NCI-H1417 treated with DMSO at 0.1 percent for 48 hours (cell line): Measurements from ENCODE around the gene RBBP6.
"Not testable (repeated sequence)": the region's sequence is repeated elsewhere in the genome, so short reads cannot be mapped to it uniquely, and the experiment has no call there.

Experiments
- DNase-seq: peaks from one replicate; lab custom pipeline; 2025; lab: John Stamatoyannopoulos, UW

RBBP6 gene

DNA sequence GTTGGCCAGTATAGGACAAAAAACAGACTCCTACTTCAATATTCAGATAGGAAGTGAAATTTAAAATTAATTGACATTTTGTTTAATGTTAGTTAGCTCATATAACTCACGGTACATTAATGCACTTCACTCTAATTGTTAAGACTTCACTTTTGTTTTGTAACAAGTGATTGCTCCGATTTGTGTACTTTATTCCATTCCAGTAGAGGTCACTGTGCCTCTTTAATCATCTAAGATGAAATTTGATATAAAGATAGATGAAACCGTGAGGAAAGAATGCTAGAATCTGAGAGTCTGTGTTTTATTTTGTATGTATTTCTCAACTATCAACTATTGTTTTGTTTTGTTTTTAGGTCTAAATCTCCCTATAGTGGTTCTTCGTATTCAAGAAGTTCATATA lies 29.0 kb downstream of the RBBP6 start:
- no peak for DNase-seq

DNA sequence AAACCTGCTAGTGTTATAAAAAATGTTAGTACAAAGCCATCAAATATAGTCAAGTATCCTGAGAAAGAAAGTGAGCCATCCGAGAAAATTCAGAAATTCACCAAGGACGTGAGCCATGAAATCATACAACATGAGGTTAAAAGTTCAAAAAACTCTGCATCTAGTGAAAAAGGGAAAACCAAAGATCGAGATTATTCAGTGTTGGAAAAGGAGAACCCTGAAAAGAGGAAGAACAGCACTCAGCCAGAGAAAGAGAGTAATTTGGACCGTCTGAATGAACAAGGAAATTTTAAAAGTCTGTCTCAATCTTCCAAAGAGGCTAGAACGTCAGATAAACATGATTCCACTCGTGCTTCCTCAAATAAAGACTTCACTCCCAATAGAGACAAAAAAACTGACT lies 31.7 kb downstream of the RBBP6 start:
- DNase-seq: no peak

DNA sequence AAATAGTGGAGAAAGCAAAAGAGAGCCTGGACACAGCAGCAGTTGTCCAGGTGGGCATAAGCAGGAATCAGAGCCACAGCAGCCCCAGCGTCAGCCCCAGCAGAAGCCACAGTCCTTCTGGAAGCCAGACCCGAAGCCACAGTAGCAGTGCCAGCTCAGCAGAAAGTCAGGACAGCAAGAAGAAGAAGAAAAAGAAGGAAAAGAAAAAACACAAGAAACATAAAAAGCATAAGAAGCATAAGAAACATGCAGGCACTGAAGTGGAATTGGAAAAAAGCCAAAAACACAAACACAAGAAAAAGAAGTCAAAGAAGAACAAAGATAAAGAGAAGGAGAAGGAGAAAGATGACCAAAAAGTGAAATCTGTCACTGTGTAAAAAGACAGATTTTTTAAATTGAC lies 32.7 kb downstream of the RBBP6 start:
- DNase-seq: no peak

DNA sequence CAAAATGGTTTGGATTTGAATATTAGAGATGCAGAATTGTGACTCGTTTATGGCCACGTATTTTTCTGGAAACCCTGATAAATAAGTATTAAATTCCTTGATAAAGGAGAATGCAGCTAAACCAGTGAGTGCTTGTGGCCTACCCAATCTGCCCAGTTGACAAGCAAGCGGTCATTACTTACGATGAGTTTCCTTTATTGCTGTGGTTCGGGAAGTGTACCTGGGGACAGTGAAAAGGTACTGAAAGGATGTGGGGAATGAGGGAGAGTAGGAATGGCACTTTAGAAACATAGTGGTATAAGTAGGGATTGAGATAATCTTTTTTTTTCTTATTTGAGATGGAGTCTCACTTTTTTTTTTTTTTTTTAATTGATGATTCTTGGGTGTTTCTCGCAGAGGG lies 33.8 kb downstream of the RBBP6 start:
- DNase-seq: no peak

DNA sequence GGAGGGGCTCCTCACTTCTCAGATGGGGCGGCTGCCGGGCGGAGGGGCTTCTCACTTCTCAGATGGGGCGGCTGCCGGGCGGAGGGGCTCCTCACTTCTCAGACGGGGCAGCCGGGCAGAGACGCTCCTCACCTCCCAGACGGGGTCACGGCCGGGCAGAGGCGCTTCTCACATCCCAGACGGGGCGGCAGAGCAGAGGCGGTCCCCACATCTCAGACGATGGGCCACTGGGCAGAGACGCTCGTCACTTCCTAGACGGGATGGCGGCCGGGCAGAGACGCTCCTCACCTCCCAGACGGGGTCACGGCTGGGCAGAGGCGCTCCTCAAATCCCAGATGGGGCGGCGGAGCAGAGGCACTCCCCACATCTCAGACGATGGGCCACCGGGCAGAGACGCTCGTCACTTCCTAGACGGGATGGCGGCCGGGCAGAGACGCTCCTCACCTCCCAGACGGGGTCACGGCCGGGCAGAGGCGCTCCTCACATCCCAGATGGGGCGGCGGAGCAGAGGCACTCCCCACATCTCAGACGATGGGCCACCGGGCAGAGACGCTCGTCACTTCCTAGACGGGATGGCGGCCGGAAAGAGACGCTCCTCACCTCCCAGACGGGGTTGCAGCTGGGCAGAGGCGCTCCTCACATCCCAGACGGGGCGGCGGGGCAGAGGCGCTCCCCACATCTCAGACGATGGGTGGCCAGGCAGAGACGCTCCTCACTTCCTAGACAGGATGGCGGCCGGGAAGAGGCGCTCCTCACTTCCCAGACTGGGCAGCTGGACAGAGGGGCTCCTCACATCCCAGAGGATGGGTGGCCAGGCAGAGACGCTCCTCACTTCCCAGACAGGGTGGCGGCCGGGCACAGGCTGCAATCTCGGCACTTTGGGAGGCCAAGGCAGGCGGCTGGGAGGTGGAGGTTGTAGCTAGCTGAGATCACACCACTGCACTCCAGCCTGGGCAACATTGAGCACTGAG lies 35.4 kb downstream of the RBBP6 start:
- not testable (repeated sequence) for DNase-seq

DNA sequence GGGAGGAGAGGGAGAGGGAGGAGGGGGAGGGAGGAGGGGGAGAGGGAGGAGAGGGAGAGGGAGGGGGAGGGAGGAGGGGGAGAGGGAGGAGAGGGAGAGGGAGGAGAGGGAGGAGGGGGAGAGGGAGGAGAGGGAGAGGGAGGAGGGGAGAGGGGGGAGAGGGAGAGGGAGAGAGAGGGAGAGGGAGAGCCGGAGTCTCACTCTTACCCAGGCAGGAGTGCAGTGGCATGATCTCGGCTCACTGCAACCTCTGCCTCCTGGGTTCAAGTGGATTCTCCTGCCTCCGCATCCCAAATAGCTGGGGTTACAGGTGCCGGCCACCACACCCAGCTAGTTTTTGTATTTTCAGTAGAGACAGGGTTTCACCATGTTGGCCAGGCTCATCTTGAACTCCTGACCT lies 36.4 kb downstream of the RBBP6 start:
- DNase-seq: not testable (repeated sequence)

DNA sequence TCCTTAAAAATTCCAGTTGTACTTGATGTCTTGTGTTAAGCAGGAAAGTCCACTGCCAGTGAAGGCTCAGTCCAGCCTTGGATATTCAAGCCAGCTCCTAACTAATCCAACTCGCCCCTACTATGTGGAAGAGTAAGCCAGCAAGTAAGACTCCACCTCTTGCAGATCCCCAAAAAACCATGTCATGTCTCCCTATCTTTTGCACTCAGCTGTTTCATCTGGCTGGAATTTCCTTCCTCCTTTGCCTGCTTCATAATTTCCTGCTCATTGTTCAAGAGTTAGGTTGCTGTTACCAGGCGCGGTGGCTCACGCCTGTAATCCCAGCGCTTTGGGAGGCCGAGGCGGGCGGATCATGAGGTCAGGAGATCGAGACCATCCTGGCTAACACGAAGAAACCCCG lies 37.8 kb downstream of the RBBP6 start:
- DNase-seq: no peak

DNA sequence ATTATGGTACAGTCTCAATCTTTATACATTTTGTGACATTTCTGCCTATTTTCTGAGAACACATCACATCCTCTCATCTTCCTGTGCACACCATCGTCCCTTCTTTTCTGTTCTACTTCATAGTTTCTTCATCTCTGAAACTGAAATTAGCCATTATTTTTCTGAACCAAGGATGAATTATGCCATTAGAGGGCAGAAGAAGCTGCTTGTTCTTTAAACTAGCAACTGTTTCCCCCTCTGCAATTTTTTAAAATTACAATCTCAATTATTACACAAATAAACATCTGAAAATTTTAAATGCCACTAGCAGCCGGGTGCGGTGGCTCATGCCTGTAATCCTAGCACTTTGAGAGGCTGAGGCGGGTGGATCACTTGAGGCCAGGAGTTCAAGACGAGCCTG lies 41.3 kb downstream of the RBBP6 start:
- DNase-seq: no peak

DNA sequence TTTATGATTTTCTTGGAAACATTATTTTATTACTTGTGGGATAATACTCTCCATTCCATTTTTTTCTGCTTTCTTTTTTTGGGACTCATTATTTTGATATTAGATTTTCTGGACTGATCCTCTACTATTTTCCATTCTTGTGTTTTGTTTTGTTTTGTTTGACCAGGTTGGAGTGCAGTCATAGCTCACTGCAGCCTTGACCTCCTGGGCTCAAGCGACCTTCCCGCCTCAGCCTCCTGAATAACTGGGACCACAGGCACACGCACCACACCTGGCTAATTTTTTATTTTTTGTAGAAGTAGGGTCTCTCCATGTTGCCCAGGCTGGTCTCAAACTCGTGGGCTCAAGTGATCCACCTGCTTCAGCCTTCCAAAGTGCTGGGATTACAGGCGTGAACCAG lies 44.1 kb downstream of the RBBP6 start:
- no peak for DNase-seq

DNA sequence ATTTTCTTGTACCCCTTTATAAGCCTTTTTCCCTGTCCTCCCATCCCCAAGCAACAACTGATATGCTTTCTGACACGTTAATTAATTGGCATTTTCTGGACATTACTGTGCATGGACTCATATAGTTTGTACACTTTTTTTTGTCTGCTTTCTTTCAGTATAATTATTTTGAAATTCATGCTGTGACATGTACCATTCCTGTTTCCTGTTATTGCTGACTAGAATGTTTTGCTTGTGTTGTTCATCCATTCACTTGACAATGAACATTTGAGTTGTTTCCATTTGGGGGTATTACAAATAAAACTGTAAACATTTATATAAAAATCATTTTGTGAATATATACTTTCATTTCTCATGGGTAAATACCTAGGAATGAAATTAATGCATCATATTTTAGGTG lies 50.6 kb downstream of the RBBP6 start:
- DNase-seq: no peak

DNA sequence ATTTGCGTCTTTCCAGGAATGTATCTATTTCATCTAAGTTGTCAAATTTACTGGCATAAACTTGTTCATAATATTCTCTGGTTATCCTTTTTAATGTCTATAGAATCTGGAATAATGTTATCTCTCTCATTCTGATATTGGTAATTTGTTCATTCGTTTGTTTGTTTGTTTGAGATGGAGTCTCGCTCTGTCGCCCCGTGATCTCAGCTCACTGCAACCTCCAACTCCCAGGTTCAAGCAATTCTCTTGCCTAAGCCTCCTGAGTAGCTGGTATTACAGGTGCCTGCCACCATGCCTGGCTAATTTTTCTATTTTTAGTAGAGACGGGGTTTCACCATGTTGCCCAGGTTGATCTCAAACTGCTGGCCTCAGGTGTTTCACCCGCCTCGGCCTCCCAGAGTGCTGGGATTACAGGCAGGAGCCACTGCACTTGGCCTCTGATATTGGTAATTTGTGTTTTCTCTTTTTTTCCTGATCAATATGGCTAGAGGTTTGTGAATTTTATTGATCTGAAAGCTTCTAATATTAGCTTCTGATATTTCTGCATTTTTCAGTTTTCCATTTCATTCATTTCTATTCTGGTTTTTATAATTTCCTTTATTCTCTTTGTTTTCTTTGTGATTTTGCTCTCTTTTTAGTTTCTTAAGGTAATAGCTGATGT lies 59.5 kb downstream of the RBBP6 start:
- DNase-seq: no peak

DNA sequence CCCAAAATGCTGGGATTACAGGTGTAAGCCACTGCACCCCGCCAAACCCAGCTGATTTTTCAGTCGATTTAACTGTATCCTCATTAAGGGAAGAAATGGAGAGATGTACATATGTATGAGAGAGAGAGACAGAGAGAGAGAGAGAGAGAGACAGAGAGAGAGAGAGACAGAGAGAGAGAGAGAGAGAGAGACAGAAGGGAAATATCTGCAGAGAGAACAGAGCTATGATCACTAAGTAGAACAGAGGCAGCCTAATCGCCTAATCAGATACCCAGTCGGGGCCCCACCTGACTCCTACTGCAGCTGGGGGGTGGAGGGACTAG lies 70.0 kb downstream of the RBBP6 start:
- no peak for DNase-seq

DNA sequence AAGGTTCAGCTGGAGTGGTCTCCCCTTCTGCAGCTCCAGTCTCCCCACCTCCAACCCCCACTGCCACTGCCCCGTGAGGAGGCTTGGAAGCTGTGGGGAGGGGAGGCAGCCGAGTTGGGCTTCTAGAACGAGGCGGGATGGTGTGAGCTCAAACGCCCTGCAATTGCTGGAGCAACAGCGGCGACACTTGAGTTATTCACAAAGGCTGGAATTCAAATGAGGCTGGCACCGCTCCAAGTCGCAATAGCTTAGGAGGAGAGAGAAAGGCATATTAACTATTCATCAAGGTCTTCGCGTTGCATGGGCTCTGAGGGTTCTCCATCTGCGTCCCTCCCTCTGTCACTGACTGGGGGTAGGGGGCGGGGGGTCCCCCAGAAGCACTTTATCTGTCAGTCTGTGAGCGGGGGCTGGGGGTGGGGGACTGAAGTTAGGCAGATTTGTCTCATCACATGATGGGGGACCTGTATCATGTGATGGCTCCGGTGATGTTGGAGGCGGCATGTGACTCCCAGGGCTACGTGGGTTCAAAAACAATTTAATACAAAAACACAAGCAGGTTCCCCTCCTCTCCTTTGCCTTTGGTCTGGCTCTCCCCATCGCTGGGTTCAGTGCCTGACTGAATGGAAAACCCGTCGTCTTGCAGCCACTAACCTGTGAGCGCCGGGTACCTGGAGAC lies 70.5 kb downstream of the RBBP6 start:
- peak; percentile 49 for DNase-seq

DNA sequence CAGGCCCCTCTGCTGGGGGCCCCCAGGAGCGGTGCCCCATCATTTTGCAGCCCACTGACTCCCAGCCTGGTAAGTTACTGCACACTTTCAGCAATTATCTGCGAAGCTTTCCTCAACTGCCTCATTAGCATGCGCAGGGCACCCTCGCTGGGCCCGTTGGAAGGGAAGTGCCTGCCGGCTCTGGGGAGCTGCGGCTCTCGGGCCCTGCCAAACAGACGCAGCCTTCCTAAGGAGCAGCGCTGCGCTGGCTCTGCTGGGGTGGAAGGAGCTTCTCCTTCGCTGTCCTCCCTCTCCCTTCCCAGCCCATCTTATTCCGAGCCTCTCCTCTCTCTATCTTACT lies 71.0 kb downstream of the RBBP6 start:
- DNase-seq: no peak

DNA sequence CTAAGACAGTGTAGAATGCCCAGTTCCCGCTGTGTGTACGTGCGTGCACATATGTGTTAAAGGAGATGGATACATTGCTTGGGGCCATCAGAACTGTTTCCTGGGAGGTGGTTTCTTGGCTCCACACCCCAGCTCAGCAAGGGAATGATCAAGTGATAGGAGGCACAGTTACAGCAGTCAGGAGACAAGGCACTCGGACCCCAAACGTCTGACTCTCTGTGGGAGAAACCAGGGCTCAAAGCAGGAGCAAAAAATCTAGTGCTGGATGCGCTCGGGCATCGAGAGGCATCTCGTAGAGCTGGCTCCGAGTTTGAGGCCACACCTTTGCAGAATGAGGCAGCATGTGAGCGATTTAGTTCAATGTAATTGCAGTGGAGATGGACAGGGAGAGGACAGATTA lies 71.9 kb downstream of the RBBP6 start:
- DNase-seq: no peak

DNA sequence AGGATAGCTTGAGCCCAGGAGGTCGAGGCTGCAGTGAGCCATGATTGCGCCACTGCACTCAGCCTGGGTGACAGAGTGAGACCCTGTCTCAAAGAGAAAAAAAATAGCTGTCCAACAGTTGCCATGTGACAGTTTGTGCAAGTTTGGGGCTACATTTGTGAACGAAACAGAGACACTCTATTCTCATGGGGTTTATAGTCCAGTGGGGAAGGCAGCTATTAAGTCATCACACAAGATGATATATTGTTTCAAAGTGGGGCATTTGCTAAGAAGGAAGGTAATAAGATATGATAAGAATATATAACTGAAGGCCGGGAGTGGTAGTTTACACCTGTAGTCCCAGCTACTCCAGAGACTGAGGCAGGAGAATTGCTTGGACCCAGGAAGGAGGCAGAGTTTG lies 73.3 kb downstream of the RBBP6 start:
- DNase-seq: no peak

DNA sequence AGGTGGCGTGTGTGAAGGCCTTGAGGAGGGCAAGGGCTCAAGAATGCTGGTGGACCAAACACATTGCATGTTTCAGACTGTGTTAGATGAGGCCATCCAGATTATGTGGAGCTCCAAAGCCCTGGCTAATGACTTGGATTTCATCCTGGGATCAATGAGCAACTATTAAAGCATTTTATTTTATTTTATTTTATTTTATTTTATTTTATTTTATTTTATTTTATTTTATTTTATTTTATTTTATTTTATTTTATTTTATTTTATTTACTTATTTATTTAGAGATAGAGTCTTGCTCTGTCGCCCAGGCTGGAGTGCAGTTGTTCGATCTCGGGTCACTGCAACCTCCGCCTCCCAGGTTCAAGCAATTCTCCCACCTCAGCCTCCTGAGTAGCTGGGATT lies 73.9 kb downstream of the RBBP6 start:
- DNase-seq: not testable (repeated sequence)

DNA sequence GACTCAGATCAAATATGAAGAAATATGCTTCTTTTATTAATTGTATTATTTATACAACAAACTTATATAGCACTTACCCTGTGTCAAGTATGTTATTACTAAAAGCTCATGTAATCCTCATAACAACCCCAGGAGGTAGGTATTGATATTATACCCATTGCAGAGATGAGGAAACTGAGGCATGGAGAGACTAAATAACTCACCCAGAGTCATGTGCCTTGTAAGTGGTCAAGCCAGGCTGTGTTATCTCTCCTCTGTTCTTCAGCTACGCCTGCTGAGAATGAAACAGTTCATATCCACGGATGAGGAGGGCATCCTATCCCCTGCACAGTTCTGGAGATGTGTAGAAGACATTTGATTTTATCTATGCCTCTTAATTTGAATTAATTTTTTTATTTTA lies 78.1 kb downstream of the RBBP6 start:
- DNase-seq: no peak
